Measurements from ENCODE around the gene MRPS25. TPM values are rescaled to one million over a fixed set of nuclear protein-coding genes. Genes with fewer than 3 reads are reported as not detected.

Gene MRPS25
- total RNA-seq, 1 experiment from 2014 or later, result 53.2 TPM

DNA sequence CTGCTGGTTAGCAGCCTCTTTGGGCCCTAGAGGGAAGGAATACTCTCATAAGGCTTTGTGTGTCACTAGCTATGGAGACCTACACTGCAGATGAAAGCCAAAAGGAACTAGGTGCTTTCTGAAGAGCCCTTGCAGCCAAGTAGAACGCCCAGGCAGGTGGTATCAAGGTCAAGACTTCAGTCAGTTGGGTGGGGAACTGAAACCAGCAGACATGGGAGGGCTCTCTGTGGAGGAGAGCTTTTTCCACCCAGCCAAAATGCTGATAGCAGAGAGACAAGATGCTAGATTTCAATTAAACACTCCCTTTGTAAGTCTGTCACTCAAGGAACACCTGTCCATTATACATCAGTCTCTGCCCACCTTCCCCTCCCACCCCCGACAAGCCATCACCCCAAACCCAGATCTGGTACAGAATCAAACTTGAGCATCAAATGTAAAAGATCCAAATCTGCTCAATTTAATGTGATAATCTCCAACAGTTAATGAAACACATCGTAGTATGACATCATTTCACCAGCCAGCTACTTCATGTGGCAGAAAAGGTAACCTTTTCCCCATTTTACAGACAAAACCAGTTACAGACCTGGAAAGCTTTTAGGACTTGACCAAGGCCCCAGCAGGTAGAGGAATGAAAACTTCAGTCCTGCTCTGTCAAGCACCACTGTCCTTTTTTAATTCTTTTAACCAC lies 14.6 kb downstream of the MRPS25 start:
- no peaks in the 10 kb centered on the region for H3K27me3 ChIP-seq (ENCODE audit: insufficient read depth, low read length)
- no peak overlapping the region for H3K56ac ChIP-seq (ENCODE audit: insufficient read length, low read depth, low read length)
- H2AFZ ChIP-seq (ENCODE audit: low read length), result no peak overlapping the region
- no peaks in the 10 kb centered on the region for H3K23me2 ChIP-seq (ENCODE audit: insufficient read length, low read depth, low read length, poor library complexity, severe bottlenecking)
- H2BK12ac ChIP-seq (ENCODE audit: insufficient read length, low read depth, low read length), result no peak overlapping the region
- H3K9me3 ChIP-seq (ENCODE audit: control insufficient read depth, low read depth, low read length), result no peaks in the 10 kb centered on the region
- H2BK15ac ChIP-seq (ENCODE audit: low read depth, low read length), result no peak overlapping the region
- no peak overlapping the region for H3K4ac ChIP-seq (ENCODE audit: low read depth, low read length)
- peaks cover 2% of the 10 kb centered on the region; the same call in 1 of the 2 replicates for H3K79me2 ChIP-seq (ENCODE audit: insufficient read depth, low read length)
- peaks cover 2% of the 10 kb centered on the region for H4K20me1 ChIP-seq (ENCODE audit: control insufficient read depth, insufficient read depth, insufficient read length)
- H2BK120ac ChIP-seq (ENCODE audit: low read depth, low read length, poor library complexity, severe bottlenecking), result no peak overlapping the region
- TF ChIP-seq, protein P1, sequence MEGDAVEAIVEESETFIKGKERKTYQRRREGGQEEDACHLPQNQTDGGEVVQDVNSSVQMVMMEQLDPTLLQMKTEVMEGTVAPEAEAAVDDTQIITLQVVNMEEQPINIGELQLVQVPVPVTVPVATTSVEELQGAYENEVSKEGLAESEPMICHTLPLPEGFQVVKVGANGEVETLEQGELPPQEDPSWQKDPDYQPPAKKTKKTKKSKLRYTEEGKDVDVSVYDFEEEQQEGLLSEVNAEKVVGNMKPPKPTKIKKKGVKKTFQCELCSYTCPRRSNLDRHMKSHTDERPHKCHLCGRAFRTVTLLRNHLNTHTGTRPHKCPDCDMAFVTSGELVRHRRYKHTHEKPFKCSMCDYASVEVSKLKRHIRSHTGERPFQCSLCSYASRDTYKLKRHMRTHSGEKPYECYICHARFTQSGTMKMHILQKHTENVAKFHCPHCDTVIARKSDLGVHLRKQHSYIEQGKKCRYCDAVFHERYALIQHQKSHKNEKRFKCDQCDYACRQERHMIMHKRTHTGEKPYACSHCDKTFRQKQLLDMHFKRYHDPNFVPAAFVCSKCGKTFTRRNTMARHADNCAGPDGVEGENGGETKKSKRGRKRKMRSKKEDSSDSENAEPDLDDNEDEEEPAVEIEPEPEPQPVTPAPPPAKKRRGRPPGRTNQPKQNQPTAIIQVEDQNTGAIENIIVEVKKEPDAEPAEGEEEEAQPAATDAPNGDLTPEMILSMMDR (conservative IDR thresholded peaks at IDR 0.05), result no peak
- no peak overlapping the region for H2BK5ac ChIP-seq (ENCODE audit: insufficient read length, low read length)
- Mint-ChIP-seq H3K27me3 (ENCODE audit: low read depth) (no peaks in the 10 kb centered on the region), H3K36me3 (ENCODE audit: insufficient read depth in 1 of 3, low read depth in 3 of 3) (peaks cover 30 to 86% (median 74%) of the 10 kb centered on the region in 3 experiments; a peak in 6 of 7 replicates), H3K27ac (no peak overlapping the region), H3K9me3 (no peaks in the 10 kb centered on the region), H3K4me1 (peaks cover 7 to 10% of the 10 kb centered on the region in 2 experiments; a peak in 3 of 4 replicates), H3K4me3 (no peak overlapping the region)
- no peak for DNase-seq
- no peak overlapping the region for H4K8ac ChIP-seq (replicated peaks; ENCODE audit: insufficient read length, low read depth, low read length)
- no peak overlapping the region for H4K91ac ChIP-seq (ENCODE audit: insufficient read length, low read depth, low read length)
- H2BK20ac ChIP-seq (ENCODE audit: low read depth, low read length, poor library complexity, severe bottlenecking), result no peak overlapping the region
- no peak overlapping the region for H3K18ac ChIP-seq (ENCODE audit: insufficient read length, low read depth, low read length)
- no peaks in the 10 kb centered on the region for H3K4me1 ChIP-seq (ENCODE audit: insufficient read depth, low read length)
- no CpG with 5 or more reads among the region's 3 CpGs for WGBS (ENCODE audit: extremely low coverage, insufficient read length, low lambda C conversion rate)
- no peak overlapping the region for H3K27ac ChIP-seq (ENCODE audit: insufficient read length, low read depth, low read length)
- no peak overlapping the region for H2AK5ac ChIP-seq (ENCODE audit: insufficient read length, low read length)
- H4K5ac ChIP-seq (ENCODE audit: insufficient read length, low read depth, low read length), result no peak overlapping the region
- no peak overlapping the region for H3K14ac ChIP-seq (ENCODE audit: insufficient read depth, low read length)
- H3K23ac ChIP-seq (ENCODE audit: insufficient read length, low read depth, low read length), result no peak overlapping the region
- no peak overlapping the region for H3T11ph ChIP-seq (ENCODE audit: low read length)
- H3K9ac ChIP-seq (ENCODE audit: extremely low read depth, insufficient read length, low read length), result no peak overlapping the region
- H3K79me1 ChIP-seq (ENCODE audit: insufficient read depth, low read depth, low read length, poor library complexity, severe bottlenecking), result no peaks in the 10 kb centered on the region
- no peak overlapping the region for H3K4me2 ChIP-seq (ENCODE audit: insufficient read depth, insufficient read length, low read length)

Data from H9 (cell line).